ENCODE data around the gene RNF123. TPM values are rescaled to one million over a fixed set of nuclear protein-coding genes. Genes with fewer than 3 reads are reported as not detected.

Gene RNF123
- total RNA-seq, 1 donor from 2014 or later, result 17.6 TPM

- no peak for FAIRE-seq
- no peak for TF ChIP-seq CTCF (IDR thresholded peaks at IDR 0.05; ENCODE audit: insufficient read depth, low read length, severe bottlenecking)
- peaks cover 14% of the 10 kb centered on the region for H3K36me3 ChIP-seq (ENCODE audit: control insufficient read depth, insufficient read depth, low read length)
- no peaks in the 10 kb centered on the region for H3K27me3 ChIP-seq (ENCODE audit: control insufficient read depth, insufficient read depth, low read length)
- no peak for DNase-seq (ENCODE audit: low read depth)
- H3K4me3 ChIP-seq (ENCODE audit: low read depth, low read length), result no peak overlapping the region
These were observed 32.2 kb downstream of the RNF123 start for GRCh38 chr3:49721596-49721895.

- no peak for TF ChIP-seq CTCF (IDR thresholded peaks at IDR 0.05; ENCODE audit: insufficient read depth, low read length, severe bottlenecking)
- Histone ChIP-seq H3K36me3 (ENCODE audit: control insufficient read depth, insufficient read depth, low read length) (peaks cover 14% of the 10 kb centered on the region), H3K27me3 (ENCODE audit: control insufficient read depth, insufficient read depth, low read length) (no peaks in the 10 kb centered on the region), H3K4me3 (ENCODE audit: low read depth, low read length) (no peak overlapping the region)
- DNase-seq (ENCODE audit: low read depth) (no peak), FAIRE-seq (peak; percentile 32)
These were observed 32.8 kb downstream of the RNF123 start for GRCh38 chr3:49721896-49722781.

GRCh38 chr3:49722896-49723295, 33.5 kb downstream of the RNF123 start:
- FAIRE-seq (no peak), DNase-seq (ENCODE audit: low read depth) (no peak)
- TF ChIP-seq CTCF (IDR thresholded peaks at IDR 0.05; ENCODE audit: insufficient read depth, low read length, severe bottlenecking), result no peak
- H3K4me3 ChIP-seq (ENCODE audit: low read depth, low read length), result peak overlapping the region; percentile 86
- peaks cover 15% of the 10 kb centered on the region for H3K36me3 ChIP-seq (ENCODE audit: control insufficient read depth, insufficient read depth, low read length)
- no peaks in the 10 kb centered on the region for H3K27me3 ChIP-seq (ENCODE audit: control insufficient read depth, insufficient read depth, low read length)

GRCh38 chr3:49723296-49723627, 33.9 kb downstream of the RNF123 start:
- no peaks in the 10 kb centered on the region for H3K27me3 ChIP-seq (ENCODE audit: control insufficient read depth, insufficient read depth, low read length)
- no peak for FAIRE-seq
- H3K4me3 ChIP-seq (ENCODE audit: low read depth, low read length), result peak overlapping the region; percentile 86
- no peak for TF ChIP-seq CTCF (IDR thresholded peaks at IDR 0.05; ENCODE audit: insufficient read depth, low read length, severe bottlenecking)
- H3K36me3 ChIP-seq (ENCODE audit: control insufficient read depth, insufficient read depth, low read length), result peaks cover 16% of the 10 kb centered on the region
- peak; percentile 55 for DNase-seq (ENCODE audit: low read depth)

- Histone ChIP-seq H3K36me3 (ENCODE audit: control insufficient read depth, insufficient read depth, low read length) (peaks cover 16% of the 10 kb centered on the region), H3K27me3 (ENCODE audit: control insufficient read depth, insufficient read depth, low read length) (no peaks in the 10 kb centered on the region), H3K4me3 (ENCODE audit: low read depth, low read length) (peak within 1 kb of the TSS; percentile 86)
- TF ChIP-seq CTCF (IDR thresholded peaks at IDR 0.05; ENCODE audit: insufficient read depth, low read length, severe bottlenecking), result no peak
- FAIRE-seq (no peak), DNase-seq (ENCODE audit: low read depth) (peak; percentile 88)
These were observed 34.5 kb downstream of the RNF123 start, which contains the start of gene GMPPB for GRCh38 chr3:49723628-49724551. Gene GMPPB, minus strand, starts transcription at chr3:49723951. Its CDS starts 225 bp downstream, at chr3:49723726.
